Superior temporal gyrus (tissue), 1 donor: ENCODE data around the gene CELSR2.
A peak's percentile ranks its signal among the peaks of the same experiment; 100 is the strongest.

ENCODE experiments used
- DNase-seq: peaks from one replicate; pipeline ENCODE4 v3.0.0-alpha.2; 2016; ENCODE audit errors: extremely low spot score

CELSR2 gene

GRCh38 chr1:109231066-109231465, 18.3 kb upstream of the CELSR2 start:
- peak; percentile 60 for DNase-seq

GRCh38 chr1:109235137-109235536, 14.2 kb upstream of the CELSR2 start:
- DNase-seq = no peak

- DNase-seq = no peak
Observed at GRCh38 chr1:109237512-109237911, 11.8 kb upstream of the CELSR2 start.

GRCh38 chr1:109238382-109238781, 11.0 kb upstream of the CELSR2 start:
- no peak for DNase-seq

- DNase-seq = no peak
Observed at GRCh38 chr1:109239047-109239408, 10.3 kb upstream of the CELSR2 start.

GRCh38 chr1:109239409-109240068, 9.8 kb upstream of the CELSR2 start:
- DNase-seq = no peak

GRCh38 chr1:109240158-109241152, 8.9 kb upstream of the CELSR2 start:
- peak; percentile 53 for DNase-seq

GRCh38 chr1:109241344-109241743, 8.0 kb upstream of the CELSR2 start:
- no peak for DNase-seq

- DNase-seq = no peak
Observed at GRCh38 chr1:109241841-109242345, 7.4 kb upstream of the CELSR2 start.

GRCh38 chr1:109242387-109242786, 7.0 kb upstream of the CELSR2 start:
- peak; percentile 59 for DNase-seq

GRCh38 chr1:109243221-109243620, 6.1 kb upstream of the CELSR2 start:
- no peak for DNase-seq

GRCh38 chr1:109243860-109244552, 5.3 kb upstream of the CELSR2 start:
- no peak for DNase-seq

GRCh38 chr1:109246141-109246551, 3.2 kb upstream of the CELSR2 start:
- DNase-seq = no peak

GRCh38 chr1:109247401-109248365, 1.7 kb upstream of the CELSR2 start:
- no peak for DNase-seq

GRCh38 chr1:109248444-109248796, 919 bp upstream of the CELSR2 start:
- DNase-seq = no peak

GRCh38 chr1:109249654-109250401, 489 bp downstream of the CELSR2 start:
- no peak for DNase-seq

GRCh38 chr1:109250454-109251276, 1.3 kb downstream of the CELSR2 start:
- no peak for DNase-seq

GRCh38 chr1:109251277-109252166, 2.2 kb downstream of the CELSR2 start:
- no peak for DNase-seq
